WTC11 (cell line): ENCODE results near the gene TXNIP. TPM values are rescaled to one million over a fixed set of nuclear protein-coding genes. Genes with fewer than 3 reads are reported as not detected.
A peak's percentile ranks its signal among the peaks of the same experiment; 100 is the strongest.

Source experiments
- ATAC-seq: fragments of 200-7000 bp; cut with Tn5 transposase; 2 replicates; pipeline ENCODE4 v1.10.0; 2021; ENCODE audit warnings: mild to moderate bottlenecking, moderate library complexity
- CTCF ChIA-PET: fragments of 300-600 bp; sonication (Branson Sonifier 250); formaldehyde crosslinking; loops from one replicate; lab custom pipeline; 2021; ENCODE audit warnings: antibody characterized with exemption; lab: Charles Lee
- POLR2A ChIA-PET: fragments of 350-600 bp; sonication (Branson Sonifier 250); formaldehyde crosslinking; loops from one replicate; lab custom pipeline; 2021; ENCODE audit warnings: antibody characterized with exemption; lab: Charles Lee
- DNase-seq: peaks from one replicate; pipeline ENCODE4 v3.0.0; 2021; ENCODE audit warnings: low spot score
- H3K27ac Mint-ChIP-seq: 2 replicates; pipeline ENCODE4 v1.8.0; 2021; ENCODE audit warnings: mixed read lengths
- H3K27me3 Mint-ChIP-seq: 2 replicates; pipeline ENCODE4 v1.8.0; 2021; ENCODE audit warnings: low read depth, mild to moderate bottlenecking, moderate library complexity, mixed read lengths
- H3K36me3 Mint-ChIP-seq: 2 replicates; pipeline ENCODE4 v1.8.0; 2021; ENCODE audit warnings: mixed read lengths
- H3K4me1 Mint-ChIP-seq: 2 replicates; pipeline ENCODE4 v1.8.0; 2022; ENCODE audit warnings: mixed read lengths
- H3K4me3 Mint-ChIP-seq: 2 replicates; pipeline ENCODE4 v1.8.0; 2021; ENCODE audit warnings: mild to moderate bottlenecking, moderate library complexity, mixed read lengths
- H3K9me3 Mint-ChIP-seq: 2 replicates; pipeline ENCODE4 v1.8.0; 2021; ENCODE audit warnings: mixed read lengths
- ATF1 ChIP-seq: sonication (generic); formaldehyde crosslinking; IDR thresholded peaks from 2 replicates; pipeline ENCODE4 v1.8.1; 2023; ENCODE audit warnings: mild to moderate bottlenecking, moderate library complexity, missing genetic modification reagents
- ERG ChIP-seq: fragments of 250-450 bp; sonication (Bioruptor Pico); IDR thresholded peaks from 2 replicates; pipeline ENCODE4 v1.8.0; 2021; ENCODE audit warnings: mild to moderate bottlenecking
- GABPB1 ChIP-seq: sonication (generic); formaldehyde crosslinking; IDR thresholded peaks from 2 replicates; pipeline ENCODE4 v1.8.1; 2023; ENCODE audit warnings: mild to moderate bottlenecking, missing genetic modification reagents
- IRF1 ChIP-seq: sonication (generic); formaldehyde crosslinking; IDR thresholded peaks from 2 replicates; pipeline ENCODE4 v1.8.0; 2023; ENCODE audit warnings: missing genetic modification reagents
- IRF2 ChIP-seq: sonication (generic); formaldehyde crosslinking; IDR thresholded peaks from 2 replicates; pipeline ENCODE4 v1.8.0; 2022; ENCODE audit warnings: low read depth, missing genetic modification reagents, borderline replicate concordance
- JAZF1 ChIP-seq: fragments of 250-450 bp; sonication (Bioruptor Pico); IDR thresholded peaks from 2 replicates; pipeline ENCODE4 v1.9.0; 2021; ENCODE audit warnings: moderate library complexity, mild to moderate bottlenecking, inconsistent platforms
- MYBL2 ChIP-seq: sonication (generic); formaldehyde crosslinking; IDR thresholded peaks from 2 replicates; pipeline ENCODE4 v1.8.1; 2023; ENCODE audit warnings: mild to moderate bottlenecking, moderate library complexity, missing genetic modification reagents
- NFE2L1 ChIP-seq: sonication (generic); formaldehyde crosslinking; IDR thresholded peaks from 2 replicates; pipeline ENCODE4 v1.8.1; 2023; ENCODE audit warnings: missing genetic modification reagents
- NR2C2 ChIP-seq: sonication (generic); formaldehyde crosslinking; IDR thresholded peaks from 2 replicates; pipeline ENCODE4 v1.8.0; 2022; ENCODE audit warnings: mild to moderate bottlenecking, missing genetic modification reagents
- NR3C1 ChIP-seq: sonication (generic); formaldehyde crosslinking; conservative IDR thresholded peaks from 2 replicates; pipeline ENCODE4 v1.8.1; 2023; ENCODE audit warnings: low read depth, mild to moderate bottlenecking, missing genetic modification reagents
- OVOL2 ChIP-seq: fragments of 250-450 bp; sonication (Bioruptor Pico); IDR thresholded peaks from 2 replicates; pipeline ENCODE4 v1.9.0; 2021; ENCODE audit warnings: mild to moderate bottlenecking, borderline replicate concordance
- PRRX2 ChIP-seq: fragments of 250-450 bp; sonication (Bioruptor Pico); IDR thresholded peaks from 2 replicates; pipeline ENCODE4 v1.8.0; 2021; ENCODE audit warnings: mild to moderate bottlenecking
- RELA ChIP-seq: sonication (generic); formaldehyde crosslinking; IDR thresholded peaks from 2 replicates; pipeline ENCODE4 v1.8.1; 2022; ENCODE audit warnings: missing genetic modification reagents, mild to moderate bottlenecking, borderline replicate concordance
- RORB ChIP-seq: fragments of 250-450 bp; sonication (Bioruptor Pico); IDR thresholded peaks from 2 replicates; pipeline ENCODE4 v1.9.0; 2021; ENCODE audit warnings: mild to moderate bottlenecking
- SMAD4 ChIP-seq: sonication (generic); formaldehyde crosslinking; IDR thresholded peaks from 2 replicates; pipeline ENCODE4 v1.8.0; 2022; ENCODE audit warnings: mild to moderate bottlenecking, missing genetic modification reagents
- SOX15 ChIP-seq: fragments of 250-450 bp; sonication (Bioruptor Pico); IDR thresholded peaks from 2 replicates; pipeline ENCODE4 v1.9.0; 2021; ENCODE audit warnings: mild to moderate bottlenecking
- TEAD1 ChIP-seq: sonication (generic); formaldehyde crosslinking; IDR thresholded peaks from 2 replicates; pipeline ENCODE4 v1.8.0; 2022; ENCODE audit warnings: mild to moderate bottlenecking, missing genetic modification reagents
- ZBTB21 ChIP-seq: sonication (generic); formaldehyde crosslinking; IDR thresholded peaks from 2 replicates; pipeline ENCODE4 v1.8.1; 2023; ENCODE audit warnings: mild to moderate bottlenecking, missing genetic modification reagents, borderline replicate concordance
- ZNF121 ChIP-seq: sonication (generic); formaldehyde crosslinking; IDR thresholded peaks from 2 replicates; pipeline ENCODE4 v1.8.0; 2023; ENCODE audit warnings: missing genetic modification reagents
- ZNF219 ChIP-seq: sonication (generic); formaldehyde crosslinking; IDR thresholded peaks from 2 replicates; pipeline ENCODE4 v1.8.0; 2023; ENCODE audit warnings: missing genetic modification reagents, mild to moderate bottlenecking, borderline replicate concordance
- ZNF396 ChIP-seq: fragments of 250-450 bp; sonication (Bioruptor Pico); IDR thresholded peaks from 2 replicates; pipeline ENCODE4 v1.8.0; 2021; ENCODE audit warnings: mild to moderate bottlenecking, moderate library complexity, borderline replicate concordance
- ZNF671 ChIP-seq: fragments of 250-450 bp; sonication (Bioruptor Pico); IDR thresholded peaks from 2 replicates; pipeline ENCODE4 v1.8.0; 2021; ENCODE audit warnings: mild to moderate bottlenecking
- total RNA-seq: library from RNA; stranded (reverse); gene quantifications from 3 replicates; pipeline ENCODE4 v1.2.3, GENCODE V29; 2021
- TF ChIP-seq, protein P1 (sequence below): fragments of 200-600 bp; IDR thresholded peaks from 2 replicates; pipeline ENCODE4 v1.8.0; 2022; ENCODE audit warnings: antibody characterized with exemption
- TF ChIP-seq, protein P2 (sequence below): fragments of 250-450 bp; sonication (Bioruptor Pico); conservative IDR thresholded peaks from 2 replicates; pipeline ENCODE4 v1.9.0; 2021; ENCODE audit warnings: mild to moderate bottlenecking
- TF ChIP-seq, protein P3 (sequence below): sonication (generic); formaldehyde crosslinking; conservative IDR thresholded peaks from 2 replicates; pipeline ENCODE4 v1.8.1; 2022; ENCODE audit warnings: mild to moderate bottlenecking, missing genetic modification reagents
- TF ChIP-seq, protein P4 (sequence below): sonication (generic); formaldehyde crosslinking; IDR thresholded peaks from 2 replicates; pipeline ENCODE4 v1.8.1; 2023; ENCODE audit warnings: mild to moderate bottlenecking, missing genetic modification reagents
- TF ChIP-seq, protein P5 (sequence below): fragments of 250-450 bp; sonication (Bioruptor Pico); IDR thresholded peaks from 2 replicates; pipeline ENCODE4 v1.9.0; 2021; ENCODE audit warnings: mild to moderate bottlenecking

TXNIP gene
- total RNA-seq, 1 experiment from 2014 or later, result 56.7 TPM

- H3K27me3 Mint-ChIP-seq, result no peaks in the 10 kb centered on the region
- ChIA-PET POLR2A (no interaction called here), CTCF (no interaction called here)
- no peaks in the 10 kb centered on the region for H3K36me3 Mint-ChIP-seq
- H3K4me1 Mint-ChIP-seq, result peaks cover 2% of the 10 kb centered on the region; the same call in 1 of the 2 replicates
- no peak for DNase-seq
- H3K9me3 Mint-ChIP-seq, result no peaks in the 10 kb centered on the region
- TF ChIP-seq ZBTB21 (no peak), SOX15 (CRISPR knock-in tag) (no peak), ZNF219 (CRISPR knock-in tag) (no peak)
- no peak overlapping the region for H3K4me3 Mint-ChIP-seq
- no peak overlapping the region for H3K27ac Mint-ChIP-seq
- no peak for ATAC-seq
Observed at GRCh38 chr1:145974721-145975120, 21.7 kb downstream of the TXNIP start.

- peaks cover 7% of the 10 kb centered on the region for H3K27me3 Mint-ChIP-seq
- no peak overlapping the region for H3K4me3 Mint-ChIP-seq
- H3K4me1 Mint-ChIP-seq, result peaks cover 2% of the 10 kb centered on the region; the same call in 1 of the 2 replicates
- H3K36me3 Mint-ChIP-seq, result peaks cover under 1% of the 10 kb centered on the region; the same call in 1 of the 2 replicates
- no peak overlapping the region for H3K27ac Mint-ChIP-seq
- POLR2A ChIA-PET, result no interaction called here
- H3K9me3 Mint-ChIP-seq, result peaks cover 5% of the 10 kb centered on the region
- ATAC-seq (no peak), DNase-seq (no peak)
- TF ChIP-seq GABPB1 (CRISPR knock-in tag), result peak; percentile 80
- no peak for TF ChIP-seq IRF1 (CRISPR knock-in tag)
- no peak for TF ChIP-seq NR2C2 (CRISPR knock-in tag)
- no peak for TF ChIP-seq ERG
- TF ChIP-seq SMAD4 (CRISPR knock-in tag), result no peak
- TF ChIP-seq, protein P1, sequence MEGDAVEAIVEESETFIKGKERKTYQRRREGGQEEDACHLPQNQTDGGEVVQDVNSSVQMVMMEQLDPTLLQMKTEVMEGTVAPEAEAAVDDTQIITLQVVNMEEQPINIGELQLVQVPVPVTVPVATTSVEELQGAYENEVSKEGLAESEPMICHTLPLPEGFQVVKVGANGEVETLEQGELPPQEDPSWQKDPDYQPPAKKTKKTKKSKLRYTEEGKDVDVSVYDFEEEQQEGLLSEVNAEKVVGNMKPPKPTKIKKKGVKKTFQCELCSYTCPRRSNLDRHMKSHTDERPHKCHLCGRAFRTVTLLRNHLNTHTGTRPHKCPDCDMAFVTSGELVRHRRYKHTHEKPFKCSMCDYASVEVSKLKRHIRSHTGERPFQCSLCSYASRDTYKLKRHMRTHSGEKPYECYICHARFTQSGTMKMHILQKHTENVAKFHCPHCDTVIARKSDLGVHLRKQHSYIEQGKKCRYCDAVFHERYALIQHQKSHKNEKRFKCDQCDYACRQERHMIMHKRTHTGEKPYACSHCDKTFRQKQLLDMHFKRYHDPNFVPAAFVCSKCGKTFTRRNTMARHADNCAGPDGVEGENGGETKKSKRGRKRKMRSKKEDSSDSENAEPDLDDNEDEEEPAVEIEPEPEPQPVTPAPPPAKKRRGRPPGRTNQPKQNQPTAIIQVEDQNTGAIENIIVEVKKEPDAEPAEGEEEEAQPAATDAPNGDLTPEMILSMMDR, result no peak
- TF ChIP-seq, protein P2, sequence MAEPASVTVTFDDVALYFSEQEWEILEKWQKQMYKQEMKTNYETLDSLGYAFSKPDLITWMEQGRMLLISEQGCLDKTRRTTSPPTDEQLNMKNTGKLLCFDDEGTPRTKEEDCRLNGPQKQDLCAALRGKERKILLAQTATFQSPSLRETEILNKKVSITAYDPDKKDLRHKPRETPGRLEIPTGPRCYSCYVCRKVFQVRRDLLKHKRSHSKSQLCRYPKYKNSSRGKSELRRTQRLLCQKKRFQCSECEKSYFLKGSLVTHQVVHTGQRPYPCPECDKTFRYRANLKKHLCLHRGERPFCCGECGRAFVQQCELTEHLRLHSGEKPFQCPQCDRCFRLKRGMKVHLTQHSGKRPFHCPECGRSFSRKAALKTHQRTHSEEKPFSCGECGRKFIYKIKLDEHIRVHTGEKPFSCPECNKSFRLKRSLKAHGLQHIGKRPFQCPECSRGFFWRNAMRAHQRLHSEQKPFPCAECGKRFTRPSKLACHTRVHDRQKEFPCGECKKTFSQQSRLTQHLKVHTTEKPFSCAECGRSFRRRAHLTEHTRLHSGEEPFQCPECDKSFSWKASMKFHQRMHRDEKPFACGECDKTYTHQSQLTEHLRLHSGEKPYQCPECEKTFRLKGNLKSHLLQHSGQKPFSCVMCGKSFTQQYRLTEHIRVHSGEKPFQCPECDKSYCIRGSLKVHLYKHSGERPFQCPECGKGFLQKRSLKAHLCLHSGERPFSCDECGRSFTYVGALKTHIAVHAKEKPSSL (CRISPR knock-in tag), result no peak
- TF ChIP-seq ZNF121, result no peak
- TF ChIP-seq NFE2L1, result no peak
- CTCF ChIA-PET, result interaction anchor here (2.0 kb wide), 1 partner anchor 35 kb away, joined by 4 read pairs; no protein-coding TSS in a partner anchor
Observed at GRCh38 chr1:145972580-145972979, 23.8 kb downstream of the TXNIP start.

DNA sequence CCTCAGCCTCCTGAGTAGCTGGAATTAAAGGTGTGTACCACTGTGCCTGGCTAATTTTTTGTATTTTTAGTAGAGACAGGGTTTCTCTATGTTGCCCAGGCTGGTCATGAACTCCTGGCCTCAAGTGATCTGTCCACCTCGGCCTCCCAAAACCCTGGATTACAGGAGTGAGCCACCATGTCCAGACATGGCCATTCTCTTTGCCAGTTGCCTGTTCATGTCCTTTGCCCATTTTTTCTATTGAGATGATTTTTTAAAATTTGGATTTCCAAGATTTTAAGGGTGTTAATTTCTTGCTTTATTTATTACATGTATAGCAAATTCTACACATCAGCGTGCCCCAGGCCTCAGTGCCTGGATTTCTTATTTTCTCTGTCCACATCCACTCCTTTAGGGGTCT is 29.1 kb downstream of the TXNIP start:
- Mint-ChIP-seq H3K9me3 (peaks cover 12% of the 10 kb centered on the region), H3K36me3 (peaks cover 4% of the 10 kb centered on the region; the same call in 1 of the 2 replicates), H3K27ac (no peak overlapping the region), H3K27me3 (peaks cover 40% of the 10 kb centered on the region), H3K4me3 (no peak overlapping the region), H3K4me1 (peaks cover 21% of the 10 kb centered on the region)
- ChIA-PET CTCF (interaction anchor here (1.0 to 5.2 kb wide), 2 partner anchors 11 to 49 kb away, joined by 3 to 51 read pairs; partner anchors contain the start of gene PEX11B), POLR2A (no interaction called here)
- no peak for ATAC-seq
- no peak for DNase-seq
- TF ChIP-seq, protein P3, sequence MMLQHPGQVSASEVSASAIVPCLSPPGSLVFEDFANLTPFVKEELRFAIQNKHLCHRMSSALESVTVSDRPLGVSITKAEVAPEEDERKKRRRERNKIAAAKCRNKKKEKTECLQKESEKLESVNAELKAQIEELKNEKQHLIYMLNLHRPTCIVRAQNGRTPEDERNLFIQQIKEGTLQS (CRISPR knock-in tag), result no peak
- TF ChIP-seq NR3C1 (CRISPR knock-in tag) (no peak), JAZF1 (no peak), ZNF396 (no peak), IRF2 (CRISPR knock-in tag) (no peak), ATF1 (CRISPR knock-in tag) (no peak), RELA (CRISPR knock-in tag) (no peak), RORB (no peak), ZNF671 (no peak), OVOL2 (CRISPR knock-in tag) (no peak), MYBL2 (CRISPR knock-in tag) (no peak), PRRX2 (CRISPR knock-in tag) (no peak), TEAD1 (CRISPR knock-in tag) (no peak)
- TF ChIP-seq, protein P4, sequence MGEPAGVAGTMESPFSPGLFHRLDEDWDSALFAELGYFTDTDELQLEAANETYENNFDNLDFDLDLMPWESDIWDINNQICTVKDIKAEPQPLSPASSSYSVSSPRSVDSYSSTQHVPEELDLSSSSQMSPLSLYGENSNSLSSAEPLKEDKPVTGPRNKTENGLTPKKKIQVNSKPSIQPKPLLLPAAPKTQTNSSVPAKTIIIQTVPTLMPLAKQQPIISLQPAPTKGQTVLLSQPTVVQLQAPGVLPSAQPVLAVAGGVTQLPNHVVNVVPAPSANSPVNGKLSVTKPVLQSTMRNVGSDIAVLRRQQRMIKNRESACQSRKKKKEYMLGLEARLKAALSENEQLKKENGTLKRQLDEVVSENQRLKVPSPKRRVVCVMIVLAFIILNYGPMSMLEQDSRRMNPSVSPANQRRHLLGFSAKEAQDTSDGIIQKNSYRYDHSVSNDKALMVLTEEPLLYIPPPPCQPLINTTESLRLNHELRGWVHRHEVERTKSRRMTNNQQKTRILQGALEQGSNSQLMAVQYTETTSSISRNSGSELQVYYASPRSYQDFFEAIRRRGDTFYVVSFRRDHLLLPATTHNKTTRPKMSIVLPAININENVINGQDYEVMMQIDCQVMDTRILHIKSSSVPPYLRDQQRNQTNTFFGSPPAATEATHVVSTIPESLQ (CRISPR knock-in tag), result no peak
- TF ChIP-seq, protein P5, sequence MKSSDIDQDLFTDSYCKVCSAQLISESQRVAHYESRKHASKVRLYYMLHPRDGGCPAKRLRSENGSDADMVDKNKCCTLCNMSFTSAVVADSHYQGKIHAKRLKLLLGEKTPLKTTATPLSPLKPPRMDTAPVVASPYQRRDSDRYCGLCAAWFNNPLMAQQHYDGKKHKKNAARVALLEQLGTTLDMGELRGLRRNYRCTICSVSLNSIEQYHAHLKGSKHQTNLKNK, result no peak
